GM12878 (cell line): ENCODE data around the gene LRRC59. TPM values are rescaled to one million over a fixed set of nuclear protein-coding genes. Genes with fewer than 3 reads are reported as not detected.

Source experiments
- ATAC-seq: fragments of 200-7000 bp; cut with Tn5 transposase; 3 replicates; pipeline ENCODE4 v1.9.1; 2020; ENCODE audit warnings: mild to moderate bottlenecking, moderate library complexity
- BruUV-seq: library from RNA; stranded (reverse); fragments of 400-500 nt; replicated peaks from 2 replicates; lab custom pipeline; 2021; lab: Mats Ljungman, UMichigan
- CTCF ChIA-PET: fragments of 300-600 bp; sonication (Branson Sonifier 250); formaldehyde crosslinking; extraction: SDS; loops from one replicate; lab custom pipeline; 2021; ENCODE audit warnings: inconsistent platforms; lab: Yijun Ruan, JAX
- POLR2A ChIA-PET: fragments of 350-600 bp; formaldehyde crosslinking; extraction: SDS; loops from one replicate; lab custom pipeline; 2021; ENCODE audit warnings: inconsistent platforms; lab: Charles Lee
- RAD21 ChIA-PET: fragments of 300-600 bp; sonication (Branson Sonifier 250); formaldehyde crosslinking; loops from one replicate; lab custom pipeline; 2023; ENCODE audit warnings: antibody characterized with exemption; ENCODE audit not compliant: unreplicated experiment; lab: Charles Lee
- SMC1A ChIA-PET: fragments of 300-600 bp; sonication (Branson Sonifier 250); formaldehyde crosslinking; loops from one replicate; lab custom pipeline; 2023; ENCODE audit not compliant: unreplicated experiment, uncharacterized antibody; lab: Charles Lee
- DNase-seq: peaks from one replicate; pipeline ENCODE4 v3.0.0-alpha.2; 2011; ENCODE audit warnings: low read depth, low spot score
- FAIRE-seq: peaks from 3 replicates; lab custom pipeline; 2011; peaks lifted over from hg19 to GRCh38; lab: Jason Lieb, UNC
- H2AFZ ChIP-seq: 2 replicates; pipeline ENCODE4 v1.6.0; 2011; ENCODE audit warnings: low read depth, low read length, control low read depth; ENCODE audit not compliant: control insufficient read depth
- H3K27ac ChIP-seq: 2 replicates; pipeline ENCODE4 v1.5.1; 2011; ENCODE audit warnings: control low read depth; ENCODE audit not compliant: control insufficient read depth, insufficient read depth
- H3K27me3 ChIP-seq, 2 experiments: replicated peaks in 1 of 2; 2 replicates each; pipeline versions ENCODE4 v1.6.0 to v1.6.1; 2011; ENCODE audit warnings: low read length in 1 of 2; ENCODE audit not compliant: control insufficient read depth in 2 of 2, insufficient read depth in 2 of 2
- H3K36me3 ChIP-seq, 2 experiments: 2 replicates each; pipeline ENCODE4 v1.5.1; 2011; ENCODE audit warnings: low read length in 1 of 2; ENCODE audit not compliant: control insufficient read depth in 2 of 2, insufficient read depth in 2 of 2
- H3K4me1 ChIP-seq: 2 replicates; pipeline ENCODE4 v1.6.1; 2011; ENCODE audit warnings: mild to moderate bottlenecking, low read length, moderate library complexity, mixed read lengths; ENCODE audit not compliant: control insufficient read depth, insufficient read depth
- H3K4me2 ChIP-seq: 2 replicates; pipeline ENCODE4 v1.6.0; 2011; ENCODE audit warnings: control low read depth; ENCODE audit not compliant: control insufficient read depth, insufficient read depth
- H3K4me3 ChIP-seq: fragments of 200-600 bp; sonication (generic); 2 replicates; pipeline ENCODE4 v1.5.1; 2016
- H3K79me2 ChIP-seq: 2 replicates; pipeline ENCODE4 v1.6.0; 2011; ENCODE audit warnings: low read length; ENCODE audit not compliant: control insufficient read depth, insufficient read depth
- H3K9ac ChIP-seq: 2 replicates; pipeline ENCODE4 v1.8.0; 2011; ENCODE audit warnings: low read length, control low read depth, mixed read lengths; ENCODE audit not compliant: control insufficient read depth, insufficient read depth
- H3K9me3 ChIP-seq: replicated peaks from 3 replicates; pipeline ENCODE4 v1.5.1; 2011; ENCODE audit warnings: mild to moderate bottlenecking, low read length; ENCODE audit not compliant: control insufficient read depth, insufficient read depth
- H4K20me1 ChIP-seq: 2 replicates; pipeline ENCODE4 v1.6.0; 2011; ENCODE audit not compliant: control insufficient read depth, insufficient read depth
- BHLHE40 ChIP-seq, 2 experiments: fragments of 450-650 bp in 1 of 2; IDR thresholded peaks; 2 replicates each; pipeline ENCODE4 v1.6.1; 2011 to 2017; ENCODE audit warnings: low read depth in 2 of 2, borderline replicate concordance in 1 of 2, improper control_type of control experiment in 1 of 2, low read length in 1 of 2, mild to moderate bottlenecking in 1 of 2
- CBFB ChIP-seq: IDR thresholded peaks from 2 replicates; pipeline ENCODE4 v1.6.1; 2016; ENCODE audit warnings: antibody characterized with exemption, low read depth
- CBX5 ChIP-seq: sonication (generic); IDR thresholded peaks from 2 replicates; pipeline ENCODE4 v1.6.1; 2016; ENCODE audit warnings: low read depth, moderate library complexity, mild to moderate bottlenecking, inconsistent platforms
- CHD4 ChIP-seq: fragments of 200-600 bp; sonication (generic); IDR thresholded peaks from 2 replicates; pipeline ENCODE4 v1.6.1; 2016; ENCODE audit warnings: mild to moderate bottlenecking
- CREB1 ChIP-seq: IDR thresholded peaks from 2 replicates; pipeline ENCODE4 v1.6.1; 2012; ENCODE audit warnings: low read depth, mild to moderate bottlenecking, inconsistent platforms
- SIN3A ChIP-seq: IDR thresholded peaks from 2 replicates; pipeline ENCODE4 v1.6.1; 2012; ENCODE audit warnings: low read depth, low read length, improper control_type of control experiment
- SRF ChIP-seq, 2 experiments: IDR thresholded peaks; 2 replicates each; pipeline ENCODE4 v1.6.1; 2011; ENCODE audit warnings: low read depth in 2 of 2, low read length in 2 of 2, mild to moderate bottlenecking in 1 of 2, moderate library complexity in 1 of 2
- in situ Hi-C: fragments of 300-500 bp; cut with MboI; formaldehyde crosslinking; loops from 9 replicates; pipeline ENCODE4 v1.14.3; 2018; ENCODE audit warnings: mixed read lengths
- intact Hi-C: fragments of 100-400 bp; cut with micrococcal nuclease; formaldehyde crosslinking; loops from one replicate; pipeline ENCODE4 v1.14.2; 2022; ENCODE audit not compliant: unreplicated experiment
- polyA plus RNA-seq, 11 experiments: library from polyadenylated mRNA; depleted of rRNA in 4 of 11; unstranded in 6 of 11; stranded (reverse) in 5 of 11; fragments of >200 nt; fragmentation: Nextera tagmentation in 4 of 11; fragmentation: Illumina TruSeq in 1 of 11; extraction: Ambion mirVana in 4 of 11; extraction: Trizol in 1 of 11; gene quantifications; 1 replicate in 1 of 11; 2 replicates in 10 of 11; pipeline versions ENCODE4 v1.2.1 to v1.2.3, GENCODE V29; 2011 to 2016; ENCODE audit warnings: inconsistent platforms in 2 of 11, missing spikeins in 2 of 11, low read depth in 1 of 11
- total RNA-seq, 4 experiments: library from RNA; depleted of rRNA in 3 of 4; stranded (reverse); fragments of >200 nt in 3 of 4; fragmentation: Illumina TruSeq in 1 of 4; extraction: Trizol in 1 of 4; gene quantifications; 2 replicates each; pipeline versions ENCODE4 v1.2.1 to v1.2.3, GENCODE V29; 2013 to 2021
- TF ChIP-seq, protein P1 (sequence below): fragments of 450-650 bp; IDR thresholded peaks from 2 replicates; pipeline ENCODE4 v1.6.1; 2016; ENCODE audit warnings: mild to moderate bottlenecking, moderate library complexity, borderline replicate concordance
- TF ChIP-seq, protein P2 (sequence below): IDR thresholded peaks from 2 replicates; pipeline ENCODE4 v1.6.1; 2011; ENCODE audit warnings: borderline replicate concordance, low read depth, mild to moderate bottlenecking, moderate library complexity, mixed read lengths, low read length; ENCODE audit not compliant: insufficient read depth; ENCODE audit errors: extremely low read length
- TF ChIP-seq, protein P3 (sequence below): fragments of 150-350 bp; IDR thresholded peaks from 2 replicates; pipeline ENCODE4 v1.6.1; 2016; ENCODE audit warnings: low read depth, low read length

Gene LRRC59
- total and polyA plus RNA-seq, 10 of the 15 experiments (the other 5 are each of a cell fraction or from before 2014, with no cell fraction given), result 8.8 to 82.2 (median 63.0) TPM

DNA sequence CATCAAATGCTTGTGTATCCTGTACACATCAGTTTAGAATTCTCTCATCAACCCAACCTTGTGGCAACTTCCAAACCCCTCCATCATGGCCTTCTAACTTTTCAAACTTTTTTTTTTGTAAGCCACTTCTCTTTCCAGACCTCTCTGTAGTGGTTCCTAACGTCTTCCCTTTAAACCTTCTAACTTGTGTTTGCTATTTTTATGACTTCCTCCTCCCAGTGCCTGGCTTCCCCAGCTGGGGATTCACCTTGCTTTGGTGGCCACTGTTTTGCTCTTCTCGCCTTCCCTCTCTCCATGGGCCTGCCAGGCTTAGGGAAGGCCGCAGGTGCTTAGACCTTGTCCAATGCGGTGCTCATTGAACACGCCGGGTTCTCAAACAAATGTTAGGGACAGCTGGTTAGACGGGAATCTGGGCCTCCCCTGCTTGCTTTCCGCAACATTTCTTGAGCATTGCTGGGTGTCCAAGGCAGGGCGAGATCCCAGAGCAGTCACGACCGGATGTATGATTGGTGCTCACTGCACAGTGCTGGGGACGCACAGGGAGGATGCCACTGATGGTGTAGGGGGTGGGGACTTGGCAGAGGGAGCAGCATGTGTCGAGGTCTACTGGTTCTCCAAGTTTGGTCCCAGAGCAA, 52.5 kb downstream of the LRRC59 start (continued):
- TF ChIP-seq, protein P1, sequence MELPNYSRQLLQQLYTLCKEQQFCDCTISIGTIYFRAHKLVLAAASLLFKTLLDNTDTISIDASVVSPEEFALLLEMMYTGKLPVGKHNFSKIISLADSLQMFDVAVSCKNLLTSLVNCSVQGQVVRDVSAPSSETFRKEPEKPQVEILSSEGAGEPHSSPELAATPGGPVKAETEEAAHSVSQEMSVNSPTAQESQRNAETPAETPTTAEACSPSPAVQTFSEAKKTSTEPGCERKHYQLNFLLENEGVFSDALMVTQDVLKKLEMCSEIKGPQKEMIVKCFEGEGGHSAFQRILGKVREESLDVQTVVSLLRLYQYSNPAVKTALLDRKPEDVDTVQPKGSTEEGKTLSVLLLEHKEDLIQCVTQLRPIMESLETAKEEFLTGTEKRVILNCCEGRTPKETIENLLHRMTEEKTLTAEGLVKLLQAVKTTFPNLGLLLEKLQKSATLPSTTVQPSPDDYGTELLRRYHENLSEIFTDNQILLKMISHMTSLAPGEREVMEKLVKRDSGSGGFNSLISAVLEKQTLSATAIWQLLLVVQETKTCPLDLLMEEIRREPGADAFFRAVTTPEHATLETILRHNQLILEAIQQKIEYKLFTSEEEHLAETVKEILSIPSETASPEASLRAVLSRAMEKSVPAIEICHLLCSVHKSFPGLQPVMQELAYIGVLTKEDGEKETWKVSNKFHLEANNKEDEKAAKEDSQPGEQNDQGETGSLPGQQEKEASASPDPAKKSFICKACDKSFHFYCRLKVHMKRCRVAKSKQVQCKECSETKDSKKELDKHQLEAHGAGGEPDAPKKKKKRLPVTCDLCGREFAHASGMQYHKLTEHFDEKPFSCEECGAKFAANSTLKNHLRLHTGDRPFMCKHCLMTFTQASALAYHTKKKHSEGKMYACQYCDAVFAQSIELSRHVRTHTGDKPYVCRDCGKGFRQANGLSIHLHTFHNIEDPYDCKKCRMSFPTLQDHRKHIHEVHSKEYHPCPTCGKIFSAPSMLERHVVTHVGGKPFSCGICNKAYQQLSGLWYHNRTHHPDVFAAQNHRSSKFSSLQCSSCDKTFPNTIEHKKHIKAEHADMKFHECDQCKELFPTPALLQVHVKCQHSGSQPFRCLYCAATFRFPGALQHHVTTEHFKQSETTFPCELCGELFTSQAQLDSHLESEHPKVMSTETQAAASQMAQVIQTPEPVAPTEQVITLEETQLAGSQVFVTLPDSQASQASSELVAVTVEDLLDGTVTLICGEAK, result no peak

DNA sequence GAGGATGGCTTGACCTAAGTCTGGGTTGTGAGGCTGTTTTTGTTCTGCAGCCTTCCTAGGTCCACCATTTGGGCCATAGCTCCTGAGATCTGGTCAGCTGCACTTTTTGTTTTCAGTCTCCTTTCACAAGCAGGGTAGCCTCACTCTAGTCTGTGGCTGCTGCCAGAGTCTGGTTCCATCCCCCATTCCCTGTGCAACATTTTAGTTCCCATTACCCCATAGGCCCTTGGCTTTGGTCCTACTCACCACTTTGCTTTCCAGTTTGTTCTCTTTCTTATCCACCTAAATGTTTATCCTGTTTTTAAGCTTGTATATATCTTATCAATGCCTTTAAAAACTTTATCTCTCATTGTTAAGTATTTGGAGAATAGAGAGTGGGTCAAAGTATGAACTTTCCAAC, 57.9 kb downstream of the LRRC59 start:
- ChIA-PET RAD21 (no interaction called here), SMC1A (no interaction called here), CTCF (interaction anchor here (0.7 to 2.1 kb wide), 3 partner anchors 23 to 170 kb away, joined by 3 to 6 read pairs (median 3); no protein-coding TSS in a partner anchor), POLR2A (interaction anchor here (1.6 kb wide), 1 partner anchor 22 kb away, joined by 3 read pairs; no protein-coding TSS in a partner anchor)
- DNase-seq (no peak), FAIRE-seq (no peak), ATAC-seq (no peak)
- H4K20me1 ChIP-seq, result no peaks in the 10 kb centered on the region
- H3K4me3 ChIP-seq, result no peak overlapping the region
- no peaks in the 10 kb centered on the region for H3K27me3 ChIP-seq
- no peaks in the 10 kb centered on the region; the same call in 2 of the 3 replicates for H3K9me3 ChIP-seq
- no TSS peak for BruUV-seq
- no peak overlapping the region for H3K27ac ChIP-seq
- no peaks in the 10 kb centered on the region for H3K36me3 ChIP-seq
- H3K79me2 ChIP-seq, result no peaks in the 10 kb centered on the region
- H3K4me2 ChIP-seq, result no peak overlapping the region
- H3K9ac ChIP-seq, result no peak overlapping the region
- in situ Hi-C loops (no loop called here), intact Hi-C loops (no loop called here)
- no peak for TF ChIP-seq CBFB
- TF ChIP-seq, protein P2, sequence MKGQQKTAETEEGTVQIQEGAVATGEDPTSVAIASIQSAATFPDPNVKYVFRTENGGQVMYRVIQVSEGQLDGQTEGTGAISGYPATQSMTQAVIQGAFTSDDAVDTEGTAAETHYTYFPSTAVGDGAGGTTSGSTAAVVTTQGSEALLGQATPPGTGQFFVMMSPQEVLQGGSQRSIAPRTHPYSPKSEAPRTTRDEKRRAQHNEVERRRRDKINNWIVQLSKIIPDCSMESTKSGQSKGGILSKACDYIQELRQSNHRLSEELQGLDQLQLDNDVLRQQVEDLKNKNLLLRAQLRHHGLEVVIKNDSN, result no peak
- TF ChIP-seq CHD4, result no peak
- no peak for TF ChIP-seq SIN3A
- TF ChIP-seq SRF (IDR thresholded peaks at IDR 0.05; ENCODE audit: low read depth in 2 of 2, low read length in 2 of 2), result no peak
- TF ChIP-seq CREB1, result no peak
- no peak for TF ChIP-seq CBX5
- TF ChIP-seq BHLHE40 (IDR thresholded peaks at IDR 0.05; ENCODE audit: borderline replicate concordance in 1 of 2, low read depth in 2 of 2, low read length in 1 of 2), result no peak
- TF ChIP-seq, protein P3, sequence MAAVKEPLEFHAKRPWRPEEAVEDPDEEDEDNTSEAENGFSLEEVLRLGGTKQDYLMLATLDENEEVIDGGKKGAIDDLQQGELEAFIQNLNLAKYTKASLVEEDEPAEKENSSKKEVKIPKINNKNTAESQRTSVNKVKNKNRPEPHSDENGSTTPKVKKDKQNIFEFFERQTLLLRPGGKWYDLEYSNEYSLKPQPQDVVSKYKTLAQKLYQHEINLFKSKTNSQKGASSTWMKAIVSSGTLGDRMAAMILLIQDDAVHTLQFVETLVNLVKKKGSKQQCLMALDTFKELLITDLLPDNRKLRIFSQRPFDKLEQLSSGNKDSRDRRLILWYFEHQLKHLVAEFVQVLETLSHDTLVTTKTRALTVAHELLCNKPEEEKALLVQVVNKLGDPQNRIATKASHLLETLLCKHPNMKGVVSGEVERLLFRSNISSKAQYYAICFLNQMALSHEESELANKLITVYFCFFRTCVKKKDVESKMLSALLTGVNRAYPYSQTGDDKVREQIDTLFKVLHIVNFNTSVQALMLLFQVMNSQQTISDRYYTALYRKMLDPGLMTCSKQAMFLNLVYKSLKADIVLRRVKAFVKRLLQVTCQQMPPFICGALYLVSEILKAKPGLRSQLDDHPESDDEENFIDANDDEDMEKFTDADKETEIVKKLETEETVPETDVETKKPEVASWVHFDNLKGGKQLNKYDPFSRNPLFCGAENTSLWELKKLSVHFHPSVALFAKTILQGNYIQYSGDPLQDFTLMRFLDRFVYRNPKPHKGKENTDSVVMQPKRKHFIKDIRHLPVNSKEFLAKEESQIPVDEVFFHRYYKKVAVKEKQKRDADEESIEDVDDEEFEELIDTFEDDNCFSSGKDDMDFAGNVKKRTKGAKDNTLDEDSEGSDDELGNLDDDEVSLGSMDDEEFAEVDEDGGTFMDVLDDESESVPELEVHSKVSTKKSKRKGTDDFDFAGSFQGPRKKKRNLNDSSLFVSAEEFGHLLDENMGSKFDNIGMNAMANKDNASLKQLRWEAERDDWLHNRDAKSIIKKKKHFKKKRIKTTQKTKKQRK, result no peak
- no peak overlapping the region for H2AFZ ChIP-seq
- H3K4me1 ChIP-seq, result no peaks in the 10 kb centered on the region
